HEK293 (cell line): ENCODE results near the gene SNX8.

Experiments
- CTCF ChIP-seq: fragments of 450-650 bp; formaldehyde crosslinking; IDR thresholded peaks from 2 replicates; pipeline ENCODE4 v1.5.1; 2016; ENCODE audit warnings: missing biosample characterization, missing genetic modification characterization
- KLF10 ChIP-seq: fragments of 450-650 bp; IDR thresholded peaks from 2 replicates; pipeline ENCODE4 v1.5.1; 2018; ENCODE audit warnings: missing biosample characterization, mild to moderate bottlenecking, missing genetic modification characterization
- MEIS1 ChIP-seq: sonication (generic); formaldehyde crosslinking; IDR thresholded peaks from 2 replicates; pipeline ENCODE4 v1.8.1; 2022; ENCODE audit warnings: missing genetic modification reagents, mild to moderate bottlenecking, borderline replicate concordance
- SCRT2 ChIP-seq: fragments of 450-650 bp; formaldehyde crosslinking; IDR thresholded peaks from 2 replicates; pipeline ENCODE4 v1.5.1; 2016; ENCODE audit warnings: missing biosample characterization, missing genetic modification characterization
- SP2 ChIP-seq: fragments of 450-650 bp; formaldehyde crosslinking; IDR thresholded peaks from 2 replicates; pipeline ENCODE4 v1.5.1; 2016; ENCODE audit warnings: missing biosample characterization, missing genetic modification characterization
- YY1 ChIP-seq: fragments of 450-650 bp; formaldehyde crosslinking; IDR thresholded peaks from 2 replicates; pipeline ENCODE4 v1.5.1; 2018; ENCODE audit warnings: missing biosample characterization, missing genetic modification characterization
- ZFP41 ChIP-seq: fragments of 450-650 bp; formaldehyde crosslinking; IDR thresholded peaks from 2 replicates; pipeline ENCODE4 v1.5.1; 2016; ENCODE audit warnings: missing biosample characterization, missing genetic modification characterization, borderline replicate concordance
- ZNF146 ChIP-seq: fragments of 450-650 bp; formaldehyde crosslinking; IDR thresholded peaks from 2 replicates; pipeline ENCODE4 v1.5.1; 2016; ENCODE audit warnings: missing biosample characterization, missing genetic modification characterization
- ZNF169 ChIP-seq: fragments of 450-650 bp; formaldehyde crosslinking; IDR thresholded peaks from 2 replicates; pipeline ENCODE4 v1.5.1; 2016; ENCODE audit warnings: missing biosample characterization, missing genetic modification characterization
- ZNF174 ChIP-seq: fragments of 450-650 bp; formaldehyde crosslinking; IDR thresholded peaks from 2 replicates; pipeline ENCODE4 v1.5.0; 2017; ENCODE audit warnings: missing biosample characterization, mild to moderate bottlenecking, missing genetic modification characterization
- ZNF175 ChIP-seq: fragments of 450-650 bp; formaldehyde crosslinking; IDR thresholded peaks from 2 replicates; pipeline ENCODE4 v1.5.1; 2016; ENCODE audit warnings: missing biosample characterization, missing genetic modification characterization
- ZNF19 ChIP-seq: fragments of 450-650 bp; formaldehyde crosslinking; IDR thresholded peaks from 2 replicates; pipeline ENCODE4; 2016; ENCODE audit warnings: missing biosample characterization, missing genetic modification characterization, low read depth
- ZNF629 ChIP-seq: fragments of 450-650 bp; formaldehyde crosslinking; IDR thresholded peaks from 2 replicates; pipeline ENCODE4 v1.5.1; 2017; ENCODE audit warnings: missing biosample characterization, missing genetic modification characterization
- ZXDB ChIP-seq: fragments of 450-650 bp; formaldehyde crosslinking; IDR thresholded peaks from 2 replicates; pipeline ENCODE4 v1.5.1; 2016; ENCODE audit warnings: missing biosample characterization, missing genetic modification characterization

GRCh38 chr7:2242541-2243429 lies 71.5 kb downstream of the SNX8 start:
- TF ChIP-seq ZNF175 (tag by site-specific recombination) (no peak), CTCF (no peak), MEIS1 (no peak), ZXDB (tag by site-specific recombination) (no peak), ZNF174 (tag by site-specific recombination) (no peak), ZNF19 (no peak), SCRT2 (tag by site-specific recombination) (no peak), ZNF169 (tag by site-specific recombination) (no peak), SP2 (no peak), ZNF629 (tag by site-specific recombination) (no peak), ZFP41 (tag by site-specific recombination) (no peak), ZNF146 (no peak), KLF10 (tag by site-specific recombination) (no peak), YY1 (tag by site-specific recombination) (no peak)
